Smooth muscle cell (in vitro differentiated cells): ENCODE data around the gene NR2E3. TPM values are rescaled to one million over a fixed set of nuclear protein-coding genes. Genes with fewer than 3 reads are reported as not detected.
A peak's percentile ranks its signal among the peaks of the same experiment; 100 is the strongest.

Experiments used
- DNase-seq: peaks from one replicate; lab custom pipeline; 2025; ENCODE audit not compliant: unreplicated experiment; lab: John Stamatoyannopoulos, UW
- H2AFZ ChIP-seq: fragments of 200-600 bp; sonication (generic); 2 replicates; pipeline ENCODE4 v1.6.0; 2016; ENCODE audit warnings: antibody characterized with exemption, low read depth, mild to moderate bottlenecking
- H3F3A ChIP-seq: fragments of 200-600 bp; sonication (generic); 2 replicates; pipeline ENCODE4 v1.6.0; 2017; ENCODE audit warnings: antibody characterized with exemption, low read depth
- H3K27ac ChIP-seq: fragments of 200-600 bp; sonication (generic); 2 replicates; pipeline ENCODE4 v1.5.1; 2016; ENCODE audit warnings: low read depth, mild to moderate bottlenecking
- H3K27me3 ChIP-seq: fragments of 200-600 bp; sonication (generic); 2 replicates; pipeline ENCODE4 v1.6.1; 2016; ENCODE audit warnings: low read depth, mild to moderate bottlenecking
- H3K36me3 ChIP-seq: fragments of 200-600 bp; sonication (generic); 2 replicates; pipeline ENCODE4 v1.5.1; 2016; ENCODE audit warnings: low read depth
- H3K4me1 ChIP-seq: fragments of 200-600 bp; sonication (generic); 2 replicates; pipeline ENCODE4 v1.5.1; 2016; ENCODE audit warnings: low read depth
- H3K4me2 ChIP-seq: fragments of 200-600 bp; sonication (generic); 2 replicates; pipeline ENCODE4 v1.6.0; 2016; ENCODE audit warnings: mild to moderate bottlenecking
- H3K4me3 ChIP-seq: fragments of 200-600 bp; sonication (generic); 2 replicates; pipeline ENCODE4 v1.5.1; 2016; ENCODE audit warnings: mild to moderate bottlenecking
- H3K79me2 ChIP-seq: fragments of 200-600 bp; sonication (generic); 2 replicates; pipeline ENCODE4 v1.6.0; 2016; ENCODE audit warnings: low read depth, mild to moderate bottlenecking
- H3K9ac ChIP-seq: fragments of 200-600 bp; sonication (generic); 2 replicates; pipeline ENCODE4 v1.6.0; 2016; ENCODE audit warnings: low read depth
- H3K9me3 ChIP-seq: fragments of 200-600 bp; sonication (generic); replicated peaks from 2 replicates; pipeline ENCODE4 v1.5.1; 2016; ENCODE audit warnings: low read depth
- H4K20me1 ChIP-seq: fragments of 200-600 bp; sonication (generic); 2 replicates; pipeline ENCODE4 v1.6.0; 2016; ENCODE audit warnings: low read depth
- CTCF ChIP-seq: fragments of 200-600 bp; sonication (generic); IDR thresholded peaks from 2 replicates; pipeline ENCODE4 v1.5.1; 2017; ENCODE audit warnings: borderline replicate concordance, mild to moderate bottlenecking, antibody characterized with exemption; ENCODE audit not compliant: insufficient read depth, poor library complexity, severe bottlenecking
- WGBS: methylation state at CpG from one replicate; pipeline ENCODE4 v1.1.7; 2016; ENCODE audit warnings: low lambda C conversion rate; 5-methylcytosine and 5-hydroxymethylcytosine counted together
- polyA plus RNA-seq: library from polyadenylated mRNA; unstranded; fragments of >200 nt; fragmentation: Nextera tagmentation; extraction: Ambion mirVana; gene quantifications from 2 replicates; pipeline ENCODE4 v1.2.1, GENCODE V29; 2016
- total RNA-seq: library from RNA; depleted of rRNA; stranded (reverse); fragments of >200 nt; gene quantifications from 2 replicates; pipeline ENCODE4 v1.2.3, GENCODE V29; 2014

Gene NR2E3
- total RNA-seq (not detected in 2 replicates), polyA plus RNA-seq (4.2 TPM in 1 of 2 replicates, not detected in the other)

DNA sequence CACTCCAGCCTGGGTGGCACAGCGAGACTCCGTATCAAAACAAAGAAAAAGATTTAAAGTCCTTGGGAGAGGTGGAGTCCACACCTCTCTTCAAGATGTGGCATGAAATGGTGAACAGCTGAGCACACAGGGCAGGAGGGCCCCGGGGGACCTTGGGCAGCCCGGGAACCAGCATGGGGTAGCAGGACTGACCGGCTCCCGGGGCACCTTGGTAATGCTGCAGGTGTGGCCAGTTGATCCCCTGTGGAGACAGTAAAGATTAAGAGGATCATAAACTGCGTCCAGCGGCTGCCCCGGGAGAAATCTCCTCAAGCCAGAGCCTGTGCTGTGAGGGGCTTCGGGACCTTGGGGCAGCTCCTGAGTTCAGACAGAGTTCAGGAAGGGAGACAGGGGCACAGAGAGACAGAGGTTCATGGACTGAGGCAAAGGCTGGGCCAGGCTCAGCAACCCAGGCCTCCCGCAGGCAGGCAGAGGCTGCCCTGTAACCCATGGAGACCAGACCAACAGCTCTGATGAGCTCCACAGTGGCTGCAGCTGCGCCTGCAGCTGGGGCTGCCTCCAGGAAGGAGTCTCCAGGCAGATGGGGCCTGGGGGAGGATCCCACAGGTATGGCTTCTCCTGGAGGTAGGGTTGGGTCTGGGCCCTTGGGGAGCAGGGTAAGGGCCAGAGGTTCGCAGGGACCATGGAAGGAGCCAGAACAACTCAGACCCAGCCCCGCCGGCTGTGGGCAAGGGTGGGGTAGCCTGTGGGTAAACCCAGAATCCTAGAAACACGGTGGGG lies at the start of gene NR2E3:
NR2E3 (plus strand) TSS at position 299 of the 780 bp plus-strand sequence; CDS start at position 489, 190 bp downstream.
- Histone ChIP-seq H4K20me1 (no peaks in the 10 kb centered on the region), H3K27me3 (no peaks in the 10 kb centered on the region), H2AFZ (no peak within 1 kb of the TSS), H3K79me2 (no peaks in the 10 kb centered on the region), H3K9ac (no peak within 1 kb of the TSS), H3K27ac (no peak within 1 kb of the TSS), H3K9me3 (no peaks in the 10 kb centered on the region), H3F3A (no peaks in the 10 kb centered on the region), H3K4me3 (no peak within 1 kb of the TSS), H3K4me1 (peaks cover 23% of the 10 kb centered on the region), H3K4me2 (no peak within 1 kb of the TSS), H3K36me3 (no peaks in the 10 kb centered on the region)
- WGBS: 81% methylated on average over 16 of the region's 16 CpGs
- DNase-seq: no peak
- TF ChIP-seq CTCF: no peak

DNA sequence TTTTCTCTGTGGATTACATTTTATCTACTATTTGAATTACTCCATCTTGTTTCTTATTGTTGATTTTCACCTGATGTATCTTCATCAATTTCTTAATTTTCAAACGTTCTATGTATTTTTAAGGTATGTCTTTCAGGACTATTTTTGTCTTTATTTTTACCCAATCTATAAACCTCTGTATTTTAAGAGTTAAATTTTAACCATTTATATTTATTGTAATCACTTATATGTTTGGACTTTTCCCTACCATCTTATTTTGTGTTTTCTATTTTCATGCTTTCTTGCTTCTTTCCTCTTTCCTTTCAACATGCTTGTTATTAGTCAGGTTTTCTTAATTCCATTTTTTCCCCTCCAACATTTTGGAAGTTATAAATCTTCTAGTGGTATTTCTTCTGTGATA lies 49.5 kb upstream of the NR2E3 start:
- no peak for DNase-seq
- Histone ChIP-seq H3K27me3 (no peaks in the 10 kb centered on the region), H3K36me3 (no peaks in the 10 kb centered on the region), H3K79me2 (no peaks in the 10 kb centered on the region), H3K9ac (no peak overlapping the region), H3K4me1 (no peaks in the 10 kb centered on the region), H3K4me2 (no peak overlapping the region), H3K4me3 (no peak overlapping the region), H3K27ac (peak overlapping the region; percentile 77), H3F3A (no peaks in the 10 kb centered on the region), H2AFZ (no peak overlapping the region), H3K9me3 (no peaks in the 10 kb centered on the region), H4K20me1 (no peaks in the 10 kb centered on the region)
- WGBS: 87% methylated on average over 1 of the region's 1 CpG
- no peak for TF ChIP-seq CTCF

GRCh38 chr15:71761649-71762048 lies 48.7 kb upstream of the NR2E3 start:
- no peak for DNase-seq

More at GRCh38 chr15:71761649-71762048, 48.7 kb upstream of the NR2E3 start:
- no peak overlapping the region for H2AFZ ChIP-seq
- H3K36me3 ChIP-seq: no peaks in the 10 kb centered on the region
- H3K9ac ChIP-seq: no peak overlapping the region
- H3K4me1 ChIP-seq: no peaks in the 10 kb centered on the region
- no peaks in the 10 kb centered on the region for H3K9me3 ChIP-seq
- H3K27ac ChIP-seq: peak overlapping the region; percentile 77
- no peak overlapping the region for H3K4me2 ChIP-seq
- no peaks in the 10 kb centered on the region for H4K20me1 ChIP-seq
- 49% methylated on average over 3 of the region's 3 CpGs for WGBS
- H3K27me3 ChIP-seq: no peaks in the 10 kb centered on the region
- H3K4me3 ChIP-seq: no peak overlapping the region
- TF ChIP-seq CTCF: no peak
- no peaks in the 10 kb centered on the region for H3F3A ChIP-seq
- no peaks in the 10 kb centered on the region for H3K79me2 ChIP-seq
